Small intestine (tissue), 7 donors: ENCODE data around the gene AKIRIN1. TPM values are rescaled to one million over a fixed set of nuclear protein-coding genes. Genes with fewer than 3 reads are reported as not detected.
"Not testable (repeated sequence)": the region's sequence is repeated elsewhere in the genome, so short reads cannot be mapped to it uniquely, and the experiment has no call there.

Experiments
- DNase-seq, 2 donors: peaks; one replicate each; pipeline versions ENCODE4 v3.0.0 to v3.0.0-alpha.2; 2013
- FAIRE-seq: peaks from 2 replicates; lab custom pipeline; 2012; peaks lifted over from hg19 to GRCh38; lab: Jason Lieb, UNC
- H3K27ac ChIP-seq, 3 donors: one replicate each; pipeline ENCODE4 v1.5.1; 2013; ENCODE audit warnings: low read length in 2 of 3, mild to moderate bottlenecking in 2 of 3, control low read depth in 1 of 3, inconsistent platforms in 1 of 3, low read depth in 1 of 3, moderate library complexity in 1 of 3
- H3K27me3 ChIP-seq, 3 donors: one replicate each; pipeline ENCODE4 v1.6.1; 2013; ENCODE audit warnings: low read length in 3 of 3, inconsistent platforms in 1 of 3; ENCODE audit not compliant: control insufficient read depth in 3 of 3, insufficient read depth in 3 of 3
- H3K36me3 ChIP-seq, 3 donors: one replicate each; pipeline ENCODE4 v1.6.1; 2013; ENCODE audit warnings: low read length in 3 of 3, inconsistent platforms in 1 of 3, low read depth in 1 of 3, mild to moderate bottlenecking in 1 of 3, moderate library complexity in 1 of 3; ENCODE audit not compliant: control insufficient read depth in 3 of 3, insufficient read depth in 2 of 3
- H3K4me1 ChIP-seq, 3 donors: one replicate each; pipeline ENCODE4 v1.6.1; 2013; ENCODE audit warnings: low read length in 2 of 3, inconsistent platforms in 1 of 3, low read depth in 1 of 3, mild to moderate bottlenecking in 1 of 3, moderate library complexity in 1 of 3; ENCODE audit not compliant: control insufficient read depth in 3 of 3, insufficient read depth in 2 of 3
- H3K4me3 ChIP-seq, 3 donors: one replicate each; pipeline ENCODE4 v1.5.1; 2013; ENCODE audit warnings: low read length in 3 of 3, control low read depth in 1 of 3, inconsistent platforms in 1 of 3, low read depth in 1 of 3, mild to moderate bottlenecking in 1 of 3, moderate library complexity in 1 of 3
- H3K9me3 ChIP-seq, 2 donors: one replicate each; pipeline ENCODE4 v1.6.1; 2013; ENCODE audit warnings: low read depth in 1 of 2, low read length in 1 of 2; ENCODE audit not compliant: control insufficient read depth in 2 of 2, insufficient read depth in 1 of 2
- WGBS, 3 donors: extraction: QIAGEN DNeasy Blood & Tissue Kit; methylation state at CpG; one replicate each; pipeline ENCODE4 v1.1.7; 2013; 5-methylcytosine and 5-hydroxymethylcytosine counted together
- polyA plus RNA-seq, 4 donors: library from polyadenylated mRNA; stranded (reverse) in 3 of 4; unstranded in 1 of 4; fragments of 200-250 nt in 3 of 4; fragments of 120-200 nt in 1 of 4; gene quantifications; one replicate each; pipeline versions ENCODE4 v1.2.1 to v1.2.3, GENCODE V29; 2013
- donor health status: healthy with polysubstance abuse.
- donor health status: control.
- donor health status: control.
- donor health status: Bipolar disorder and iron deficiency.
- donor health status: healthy.

The AKIRIN1 gene
- polyA plus RNA-seq, 4 donors = 24.5 to 35.8 (median 28.6) TPM

DNA sequence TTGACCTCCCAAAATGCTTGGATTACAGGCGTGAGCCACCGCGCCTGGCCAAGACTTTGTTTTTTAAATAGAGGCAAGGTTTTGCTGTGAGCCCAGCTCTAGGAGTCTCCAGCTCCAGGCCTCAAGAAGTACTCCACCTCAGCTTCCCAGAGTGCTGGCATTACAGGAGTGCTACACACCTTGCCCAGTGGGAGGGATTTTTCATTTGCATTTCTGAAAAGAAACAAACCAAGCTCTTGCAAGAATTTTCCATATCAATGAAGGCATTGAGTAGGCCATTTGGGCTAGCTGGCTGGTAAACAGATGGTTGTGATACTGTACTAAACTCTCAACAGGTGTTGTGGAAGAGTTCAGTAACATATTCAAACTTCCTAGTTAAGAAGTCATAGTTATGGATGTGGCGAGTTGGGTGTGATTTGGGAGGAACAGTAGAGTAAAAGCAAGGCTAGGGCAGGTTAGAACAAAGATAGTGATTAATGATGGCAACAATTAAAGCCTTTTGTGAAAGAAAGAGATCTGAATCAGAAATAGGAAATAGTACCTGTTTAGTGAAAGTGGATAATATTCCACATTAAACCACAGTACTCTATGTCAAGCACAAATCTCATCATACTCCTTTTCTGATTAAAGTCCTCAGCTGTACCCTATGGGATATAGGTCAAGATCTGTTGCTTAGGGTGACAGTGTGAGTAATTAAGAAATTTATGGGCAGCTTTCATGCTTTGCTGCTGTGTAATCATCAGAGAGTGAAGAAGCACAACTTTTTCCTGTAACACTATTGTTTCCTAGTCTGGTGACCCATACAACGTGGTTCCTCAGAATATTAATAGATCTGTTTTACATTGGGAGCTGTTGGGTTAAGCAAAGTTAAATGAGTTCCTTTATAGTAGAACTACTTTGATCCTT lies 10.7 kb downstream of the AKIRIN1 start:
- Histone ChIP-seq H3K4me3 (no peak overlapping the region), H3K27ac (no peak overlapping the region), H3K9me3 (no peaks in the 10 kb centered on the region), H3K36me3 (peaks cover 27 to 34% (median 29%) of the 10 kb centered on the region in 3 donors), H3K4me1 (no peaks in the 10 kb centered on the region), H3K27me3 (no peaks in the 10 kb centered on the region)
- DNase-seq (no peak), FAIRE-seq (no peak)
- 84 to 96% (median 96%) methylated on average over 5 of the region's 5 CpGs for WGBS, 3 donors

DNA sequence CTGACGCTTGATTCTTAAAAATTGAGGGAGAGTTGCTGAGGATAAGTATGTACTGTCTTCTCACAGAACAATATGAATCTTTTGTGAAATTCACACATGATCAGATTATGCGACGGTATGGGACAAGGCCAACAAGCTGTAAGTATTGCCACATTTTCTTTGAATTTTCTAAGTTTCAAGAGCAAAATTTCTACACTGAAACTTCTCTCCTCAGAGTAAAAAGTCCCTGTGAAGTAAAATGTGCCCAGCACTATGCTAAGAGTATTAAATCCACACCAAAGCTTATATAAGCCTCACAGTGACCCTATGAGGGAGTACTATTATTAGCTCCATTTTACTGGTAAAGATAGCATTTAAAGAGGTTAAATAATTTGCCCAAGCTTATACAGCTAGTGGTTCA lies 12.2 kb downstream of the AKIRIN1 start:
- WGBS, 3 donors = 75 to 93% (median 78%) methylated on average over 3 of the region's 3 CpGs
- no peak for FAIRE-seq
- no peaks in the 10 kb centered on the region for H3K4me1 ChIP-seq

DNA sequence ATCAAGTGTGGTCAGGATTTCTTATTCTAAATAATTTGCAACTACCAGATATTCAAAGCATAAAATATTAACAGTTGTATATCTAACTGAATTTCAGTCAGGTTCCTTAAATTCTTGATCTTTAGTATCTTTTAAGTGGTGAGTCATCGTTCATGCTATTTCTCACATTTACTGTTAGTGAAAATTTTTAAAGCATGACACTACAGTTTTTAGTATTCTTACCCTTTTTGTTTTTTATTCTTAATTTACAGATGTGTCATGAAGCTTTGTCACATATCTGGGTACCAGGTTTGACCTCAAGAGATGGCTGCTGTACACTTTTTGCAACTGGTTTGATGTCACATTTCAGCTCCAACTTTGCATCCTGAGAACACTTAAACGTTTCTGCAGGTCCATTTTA lies 12.7 kb downstream of the AKIRIN1 start:
- Histone ChIP-seq H3K27me3 (no peaks in the 10 kb centered on the region), H3K9me3 (no peaks in the 10 kb centered on the region), H3K4me3 (no peak overlapping the region), H3K36me3 (peaks cover 31 to 39% (median 34%) of the 10 kb centered on the region in 3 donors), H3K27ac (no peak overlapping the region), H3K4me1 (no peaks in the 10 kb centered on the region)
- DNase-seq (no peak), FAIRE-seq (no peak)
- WGBS, 3 donors = 45 to 67% (median 48%) methylated on average over 2 of the region's 2 CpGs

More for the DNA sequence above, 12.2 kb downstream of the AKIRIN1 start:
- Histone ChIP-seq H3K9me3 (no peaks in the 10 kb centered on the region), H3K36me3 (peaks cover 29 to 37% (median 34%) of the 10 kb centered on the region in 3 donors), H3K4me3 (no peak overlapping the region), H3K27me3 (no peaks in the 10 kb centered on the region), H3K27ac (no peak overlapping the region)
- no peak for DNase-seq

DNA sequence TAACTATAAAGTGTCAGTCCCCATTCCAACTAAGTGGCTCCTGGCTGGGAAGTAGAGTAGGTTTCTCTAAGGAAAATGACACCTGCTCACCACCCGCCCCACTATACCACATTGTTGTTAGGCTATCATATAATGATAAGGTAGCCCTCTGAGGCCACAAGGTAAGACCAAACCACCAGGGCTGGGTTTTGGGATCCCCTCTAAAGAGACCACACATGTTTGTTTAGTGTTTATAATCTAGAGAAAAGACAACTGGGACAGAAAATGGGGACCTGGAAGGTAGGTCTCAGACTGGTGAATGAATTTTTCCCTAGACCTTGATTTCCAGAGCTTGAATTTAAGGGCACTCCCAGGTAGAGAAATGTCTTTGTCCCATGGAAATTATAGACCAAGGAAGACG lies 15.2 kb downstream of the AKIRIN1 start:
- no peak for FAIRE-seq
- no peaks in the 10 kb centered on the region for H3K4me1 ChIP-seq
- no peaks in the 10 kb centered on the region for H3K27me3 ChIP-seq
- H3K36me3 ChIP-seq = peaks cover 22 to 38% (median 32%) of the 10 kb centered on the region in 3 donors
- no peak for DNase-seq
- H3K27ac ChIP-seq = no peak overlapping the region
- no peak overlapping the region for H3K4me3 ChIP-seq
- H3K9me3 ChIP-seq = no peaks in the 10 kb centered on the region
- 70 to 86% (median 80%) methylated on average over 2 of the region's 2 CpGs for WGBS, 3 donors

DNA sequence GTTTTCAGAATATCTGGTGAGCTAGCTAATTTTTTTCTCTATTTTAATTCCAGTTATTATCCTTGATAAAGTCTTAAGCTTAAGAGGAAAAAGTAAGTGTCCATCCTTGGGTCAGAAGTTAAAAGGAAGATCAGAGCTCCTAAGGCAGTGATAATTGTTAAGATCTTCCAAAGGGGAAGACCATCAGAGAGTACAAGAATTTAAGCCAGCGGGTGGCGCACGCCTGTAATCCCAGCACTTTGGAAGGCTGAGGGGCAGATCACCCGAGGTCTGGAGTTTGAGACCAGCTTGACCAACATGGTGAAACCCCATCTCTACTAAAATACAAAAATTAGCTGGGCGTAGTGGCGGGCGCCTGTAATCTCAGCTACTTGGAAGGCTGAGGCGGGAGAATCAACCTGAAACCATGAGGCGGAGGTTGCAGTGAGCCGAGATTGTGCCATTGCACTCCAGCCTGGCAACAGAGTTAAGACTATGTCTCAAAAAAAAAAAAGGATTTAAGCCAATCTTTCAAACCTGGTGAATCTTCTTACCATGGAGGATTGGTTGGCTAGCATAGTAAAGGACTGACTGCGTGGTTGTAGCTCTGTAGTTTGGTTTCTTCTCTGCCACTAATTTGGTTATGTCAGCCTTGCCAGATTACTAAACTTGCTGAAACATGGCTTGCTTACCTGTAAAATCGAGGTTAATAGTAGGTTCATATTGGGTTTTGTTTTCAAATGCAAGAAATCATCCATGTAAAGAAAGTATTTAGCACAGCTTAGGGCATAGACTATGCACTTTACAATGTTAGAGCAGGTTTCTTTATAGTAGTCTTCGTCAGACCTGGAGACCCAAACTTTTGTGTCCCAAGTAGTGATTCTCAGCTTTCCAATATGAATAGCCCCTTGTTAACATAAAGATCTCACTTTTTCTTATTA lies 15.9 kb downstream of the AKIRIN1 start:
- no peak for DNase-seq
- Histone ChIP-seq H3K4me1 (no peaks in the 10 kb centered on the region), H3K27me3 (no peaks in the 10 kb centered on the region), H3K9me3 (no peaks in the 10 kb centered on the region), H3K27ac (no peak overlapping the region), H3K36me3 (peaks cover 19 to 36% (median 29%) of the 10 kb centered on the region in 3 donors), H3K4me3 (no peak overlapping the region)
- no peak for FAIRE-seq
- WGBS, 3 donors = 92 to 96% (median 94%) methylated on average over 13 of the region's 13 CpGs

DNA sequence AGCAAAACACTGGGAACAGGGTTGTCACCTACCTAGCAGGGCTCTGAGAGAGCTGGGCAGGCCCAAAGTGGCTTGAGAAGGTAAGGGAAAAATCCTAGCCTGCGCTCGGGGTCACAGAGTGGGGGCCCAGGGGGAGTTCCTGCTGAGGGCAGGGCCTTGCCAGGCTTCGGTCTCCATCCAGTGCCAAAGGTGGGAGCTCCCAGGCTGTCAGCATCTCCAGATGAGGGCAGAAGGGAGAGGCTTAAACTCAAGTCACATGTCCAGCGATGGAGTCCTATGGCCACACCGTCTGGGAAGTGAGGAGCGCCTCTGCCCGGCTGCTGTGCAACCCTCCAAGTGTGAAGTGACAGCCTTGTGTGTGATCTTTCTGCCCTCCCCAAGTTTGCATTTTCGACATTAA lies 23.9 kb downstream of the AKIRIN1 start:
- not testable (repeated sequence) for H3K27ac ChIP-seq, H3K4me3 ChIP-seq, FAIRE-seq, H3K4me1 ChIP-seq, DNase-seq, H3K27me3 ChIP-seq, H3K9me3 ChIP-seq
- peaks cover 0 to 14% (median 2%) of the 10 kb centered on the region in 3 donors for H3K36me3 ChIP-seq
- WGBS, 3 donors = 89 to 96% (median 94%) methylated on average over 8 of the region's 8 CpGs

DNA sequence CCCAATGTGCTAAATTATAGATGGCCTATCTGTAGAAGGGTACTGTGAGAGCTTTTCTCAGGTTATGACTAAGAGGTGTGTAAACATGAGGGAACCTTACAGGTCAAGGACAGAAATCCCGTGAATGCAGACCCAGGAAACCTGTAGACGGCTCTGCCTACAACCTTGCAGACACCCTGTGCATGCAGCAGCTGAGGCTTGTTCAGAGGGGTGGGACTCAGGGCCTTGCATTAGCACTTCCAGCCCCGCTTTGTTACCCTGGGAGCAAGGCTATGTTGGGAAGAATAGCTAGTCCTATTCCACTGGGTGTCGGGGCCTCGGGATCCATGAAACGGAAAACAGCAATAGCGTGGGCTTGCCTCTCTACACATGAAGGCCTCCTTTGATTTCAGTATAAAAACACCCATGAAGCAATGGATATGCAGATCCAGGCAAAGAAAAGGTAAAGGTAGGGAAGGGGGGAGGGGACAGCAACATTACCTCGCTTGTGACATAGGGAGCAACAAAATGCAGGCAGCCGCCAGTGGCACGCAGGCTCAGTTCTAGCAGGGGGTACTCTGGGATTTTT lies 25.6 kb downstream of the AKIRIN1 start:
- DNase-seq = no peak

DNA sequence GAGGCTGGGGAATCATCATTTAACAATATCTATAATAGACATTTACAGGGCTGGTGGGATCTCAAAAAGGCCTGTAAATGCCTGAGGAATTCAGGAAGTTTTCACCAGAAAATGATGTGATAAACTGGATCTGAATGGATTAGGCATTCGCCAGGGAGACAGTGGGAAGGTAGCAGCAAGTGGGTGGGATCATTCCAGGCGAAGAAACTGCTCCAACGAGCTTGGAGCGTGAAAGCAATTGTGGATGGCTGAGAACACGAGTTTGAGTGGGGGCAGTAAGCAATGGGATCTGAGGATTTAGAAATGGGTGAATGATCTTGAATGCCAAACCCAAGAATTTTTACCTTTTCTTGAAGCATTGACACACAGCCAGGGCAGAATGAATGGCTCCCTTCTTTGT lies 26.2 kb downstream of the AKIRIN1 start:
- Histone ChIP-seq H3K27ac (no peak overlapping the region), H3K4me1 (no peaks in the 10 kb centered on the region), H3K9me3 (no peaks in the 10 kb centered on the region), H3K27me3 (no peaks in the 10 kb centered on the region), H3K4me3 (no peak overlapping the region), H3K36me3 (peaks cover 0 to 7% (median 0%) of the 10 kb centered on the region in 3 donors)
- 81 to 86% (median 82%) methylated on average over 5 of the region's 5 CpGs for WGBS, 3 donors
- FAIRE-seq (no peak), DNase-seq (no peak)

More for the DNA sequence above, 25.6 kb downstream of the AKIRIN1 start:
- Histone ChIP-seq H3K9me3 (no peaks in the 10 kb centered on the region), H3K36me3 (peaks cover 0 to 7% (median 0%) of the 10 kb centered on the region in 3 donors), H3K27me3 (no peaks in the 10 kb centered on the region), H3K4me1 (no peaks in the 10 kb centered on the region), H3K27ac (no peak overlapping the region), H3K4me3 (no peak overlapping the region)
- FAIRE-seq = no peak
- 80 to 83% (median 83%) methylated on average over 10 of the region's 10 CpGs for WGBS, 3 donors
